Fibroblast of skin of left quadriceps (primary cell): ENCODE data around the gene NAT14.

Experiments used
- DNase-seq, 2 experiments: peaks; one replicate each; pipeline ENCODE4 v3.0.0-alpha.2; 2013; ENCODE audit warnings: low read depth in 2 of 2

Gene NAT14

DNA sequence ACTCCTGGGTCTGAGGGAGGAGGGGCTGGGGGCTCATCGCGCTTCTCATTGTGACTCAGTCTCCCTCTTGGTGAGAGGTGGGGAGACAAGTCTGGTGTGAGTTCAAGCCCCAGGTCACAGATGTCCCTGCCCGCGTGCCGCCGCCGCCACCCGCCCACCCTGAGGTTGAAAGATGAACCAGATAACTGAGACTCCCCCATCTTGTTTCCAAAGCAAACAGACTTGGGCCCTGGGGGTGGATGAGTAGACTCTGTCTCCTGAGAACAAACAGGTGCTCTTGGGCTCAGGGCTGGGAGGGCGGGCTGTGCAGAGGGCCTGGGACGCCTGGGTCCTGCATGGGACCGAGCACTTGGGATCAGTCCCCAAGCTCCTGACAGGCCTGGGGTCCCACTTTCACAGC, 51.4 kb downstream of the NAT14 start:
- DNase-seq: no peak
